ENCODE results near the gene ATP5PD.
"Not testable (repeated sequence)": the region's sequence is repeated elsewhere in the genome, so short reads cannot be mapped to it uniquely, and the experiment has no call there.

Gene ATP5PD

GRCh38 chr17:75060434-75061054, 13.8 kb upstream of the ATP5PD start:
- no peak overlapping the region for H3K4me3 ChIP-seq
- H3K27ac ChIP-seq: peak overlapping the region in 6 of 21 experiments; percentile 12 to 74 (median 34)

GRCh38 chr17:75059369-75060345, 12.9 kb upstream of the ATP5PD start:
- H3K4me3 ChIP-seq: no peak overlapping the region
- peak overlapping the region in 5 of 21 experiments; percentile 15 to 58 (median 30) for H3K27ac ChIP-seq

- no peak overlapping the region for H3K4me3 ChIP-seq
- H3K27ac ChIP-seq: no peak overlapping the region
Measured at GRCh38 chr17:75051941-75052340, 5.2 kb upstream of the ATP5PD start.

- H3K27ac ChIP-seq: no peak overlapping the region
- H3K4me3 ChIP-seq: no peak overlapping the region
Measured at GRCh38 chr17:75049706-75050105, 2.9 kb upstream of the ATP5PD start.

- H3K4me3 ChIP-seq: no peak overlapping the region
- peak overlapping the region in 10 of 21 experiments; percentile 4 to 99 (median 91) for H3K27ac ChIP-seq
Measured at GRCh38 chr17:75049057-75049456, 2.3 kb upstream of the ATP5PD start.

DNA sequence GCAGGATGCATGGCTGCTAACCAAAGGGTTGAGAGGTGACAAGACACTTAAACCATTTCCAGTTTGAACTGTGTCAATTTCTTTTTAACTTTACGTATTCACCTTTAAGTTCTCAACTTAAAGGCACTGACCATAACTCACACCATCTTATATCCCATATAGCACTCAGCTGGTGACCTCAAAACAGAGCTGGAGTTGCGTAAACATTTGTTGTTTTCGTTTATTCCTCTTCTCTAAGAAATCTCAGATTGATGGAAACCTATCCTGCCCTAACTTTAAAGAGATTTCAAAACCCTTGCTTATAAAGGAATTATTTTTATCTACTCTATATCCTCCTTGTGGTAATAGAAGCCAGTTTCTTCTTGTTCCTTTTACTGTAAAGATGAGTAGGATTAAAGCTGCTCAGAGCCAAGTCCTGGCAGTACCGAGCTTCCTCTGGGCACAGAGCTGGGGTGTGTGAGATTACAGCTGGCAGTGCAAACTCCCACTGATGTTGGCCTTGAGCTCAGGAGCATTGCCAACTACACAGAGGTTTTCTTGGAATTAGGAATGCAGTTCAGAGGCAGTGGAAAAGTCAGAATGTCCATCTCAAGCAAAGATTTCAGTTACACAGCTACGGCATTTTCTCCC, 1.6 kb upstream of the ATP5PD start:
- Histone ChIP-seq H3K4me3 (peak overlapping the region; percentile 67 to 96 (median 82)), H3K27ac (peak overlapping the region in 17 of 21 experiments; percentile 13 to 99 (median 92))

- Histone ChIP-seq H3K27ac (peak overlapping the region; percentile 67 to 99 (median 92)), H3K4me3 (peak overlapping the region; percentile 67 to 96 (median 82))
Measured at GRCh38 chr17:75047398-75048098, 779 bp upstream of the ATP5PD start.

DNA sequence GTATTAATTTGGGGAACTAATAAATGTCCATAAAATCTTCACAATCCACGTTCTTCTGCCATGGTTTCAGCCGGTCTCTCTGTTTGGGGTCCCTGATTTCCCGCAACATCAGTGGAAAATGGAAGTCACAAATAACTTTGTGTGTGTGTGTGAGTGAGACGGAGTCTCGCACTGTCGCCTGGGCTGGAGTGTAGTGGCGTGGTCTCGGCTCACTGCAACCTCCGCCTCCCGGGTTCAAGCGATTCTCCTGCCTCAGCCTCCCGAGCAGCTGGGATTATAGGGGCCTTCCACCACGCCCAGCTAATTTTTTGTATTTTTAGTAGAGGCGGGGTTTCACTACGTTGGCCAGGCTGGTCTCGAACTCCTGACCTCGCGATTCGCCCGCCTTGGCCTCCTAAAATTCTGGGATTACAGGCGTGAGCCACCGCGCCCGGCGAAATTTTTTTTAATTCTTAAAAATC, 793 bp downstream of the ATP5PD start:
- peak overlapping the region; percentile 71 to 99 (median 92) for H3K27ac ChIP-seq
- peak overlapping the region; percentile 67 to 96 (median 82) for H3K4me3 ChIP-seq

GRCh38 chr17:75044716-75045115, 2.1 kb downstream of the ATP5PD start:
- no peak overlapping the region for H3K4me3 ChIP-seq
- no peak overlapping the region for H3K27ac ChIP-seq

DNA sequence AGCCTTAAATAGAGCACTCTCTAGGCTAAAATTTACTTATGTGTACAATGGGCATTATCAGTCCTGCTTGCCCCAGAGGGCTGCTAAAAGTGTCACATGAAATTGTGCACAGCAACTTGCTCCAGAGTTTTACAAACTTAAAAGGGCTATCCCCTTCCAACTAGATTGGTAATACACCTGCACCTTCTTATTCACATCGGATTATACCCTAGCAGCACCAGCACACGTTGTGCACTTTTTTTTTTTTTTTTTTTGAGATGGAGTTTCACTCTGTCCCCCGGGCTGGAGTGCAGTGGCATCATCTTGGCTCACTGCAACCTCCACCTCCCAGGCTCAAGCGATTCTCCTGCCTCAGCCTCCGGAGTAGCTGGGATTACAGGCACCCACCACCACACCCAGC, 3.0 kb downstream of the ATP5PD start:
- H3K4me3 ChIP-seq, H3K27ac ChIP-seq: not testable (repeated sequence)

GRCh38 chr17:75041656-75042280, 5.0 kb downstream of the ATP5PD start:
- Histone ChIP-seq H3K4me3 (no peak overlapping the region), H3K27ac (peak overlapping the region in 1 of 21 experiments; percentile 34)

DNA sequence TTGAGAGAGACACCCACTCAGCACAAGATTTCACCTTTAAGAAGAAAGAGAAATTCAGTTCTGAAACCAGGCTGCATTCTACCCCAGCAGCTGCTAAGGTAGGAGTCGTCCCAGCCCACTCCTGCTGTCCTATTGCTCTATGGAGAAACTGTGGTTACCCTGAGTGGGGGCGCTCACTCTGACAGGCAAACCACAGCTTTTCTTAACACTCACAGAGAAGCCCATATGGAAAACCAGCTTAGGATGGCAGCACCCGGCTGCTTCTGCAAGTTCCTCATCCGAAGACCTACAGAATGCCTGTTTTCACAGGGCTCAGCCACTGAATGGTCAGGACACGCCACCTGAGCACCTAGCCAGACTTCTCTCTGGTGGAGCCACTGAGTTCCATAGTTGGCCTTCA, 7.5 kb downstream of the ATP5PD start:
- Histone ChIP-seq H3K4me3 (no peak overlapping the region), H3K27ac (no peak overlapping the region)

- Histone ChIP-seq H3K4me3 (peak overlapping the region in 1 of 7 experiments; percentile 2), H3K27ac (peak overlapping the region in 16 of 21 experiments; percentile 3 to 89 (median 74))
Measured at GRCh38 chr17:75036643-75037268, 10.0 kb downstream of the ATP5PD start.

GRCh38 chr17:75034236-75034908, 12.4 kb downstream of the ATP5PD start:
- Histone ChIP-seq H3K4me3 (peak overlapping the region; percentile 33 to 62 (median 52)), H3K27ac (peak overlapping the region in 20 of 21 experiments; percentile 54 to 91 (median 82))

DNA sequence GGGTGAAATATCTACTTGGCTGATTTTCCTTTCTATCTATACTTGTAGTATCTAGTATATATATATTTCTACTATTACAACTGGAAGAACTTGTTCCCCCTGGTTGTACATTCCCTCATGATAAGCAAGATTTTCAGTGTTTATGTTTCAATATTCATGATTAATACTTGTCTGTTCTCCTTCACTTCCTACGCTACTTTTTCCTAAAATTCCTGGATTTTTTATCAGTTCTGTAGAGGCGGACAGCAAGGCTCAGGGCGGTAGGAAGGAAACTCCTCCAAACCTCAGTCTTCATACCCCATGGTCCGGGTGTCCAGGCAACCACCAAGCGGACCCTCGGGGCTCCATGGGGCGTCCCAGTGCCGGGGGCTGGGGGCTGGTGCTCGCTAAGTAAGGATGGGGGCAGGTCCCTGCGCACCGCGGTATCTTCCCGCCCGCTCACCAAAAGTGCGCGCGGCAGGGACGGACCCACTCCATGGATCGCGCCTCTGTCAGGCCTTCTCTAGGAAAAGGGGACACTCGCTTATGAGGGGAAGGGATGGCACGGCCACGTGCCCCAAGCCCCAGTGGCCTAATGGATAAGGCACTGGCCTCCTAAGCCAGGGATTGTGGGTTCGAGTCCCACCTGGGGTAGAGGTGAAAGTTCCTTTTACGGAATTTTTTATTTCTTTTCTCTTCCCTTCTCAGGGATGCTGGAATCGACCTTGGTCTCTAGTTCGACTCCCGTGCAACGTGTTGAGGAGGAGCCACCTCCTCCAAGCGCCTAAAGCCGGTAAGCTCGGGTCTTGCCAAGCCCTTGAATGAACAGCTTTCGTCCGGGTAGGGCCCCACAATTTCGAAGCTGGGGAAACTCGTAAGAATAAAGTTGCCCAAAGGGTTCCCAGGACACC, 13.2 kb downstream of the ATP5PD start:
- peak overlapping the region; percentile 33 to 62 (median 52) for H3K4me3 ChIP-seq

GRCh38 chr17:75032720-75033280, 14.0 kb downstream of the ATP5PD start:
- H3K27ac ChIP-seq: peak overlapping the region in 14 of 21 experiments; percentile 4 to 88 (median 53)
- H3K4me3 ChIP-seq: peak overlapping the region in 6 of 7 experiments; percentile 3 to 62 (median 46)

More for the DNA sequence above, 13.2 kb downstream of the ATP5PD start:
- H3K27ac ChIP-seq: peak overlapping the region in 15 of 21 experiments; percentile 69 to 91 (median 83)
